Stimulated activated CD4-positive, alpha-beta T cell treated with anti-CD3 and anti-CD28 coated beads, Interleukin-1b, Interleukin-23, amount 100 ng/mL, for 4 hours (primary cell): ENCODE data around the gene UQCRC1.

Source experiments
- DNase-seq, 2 donors: peaks; one replicate each; pipeline ENCODE4 v3.0.0-alpha.2; 2020; ENCODE audit warnings: low read depth in 2 of 2

UQCRC1 gene

DNA sequence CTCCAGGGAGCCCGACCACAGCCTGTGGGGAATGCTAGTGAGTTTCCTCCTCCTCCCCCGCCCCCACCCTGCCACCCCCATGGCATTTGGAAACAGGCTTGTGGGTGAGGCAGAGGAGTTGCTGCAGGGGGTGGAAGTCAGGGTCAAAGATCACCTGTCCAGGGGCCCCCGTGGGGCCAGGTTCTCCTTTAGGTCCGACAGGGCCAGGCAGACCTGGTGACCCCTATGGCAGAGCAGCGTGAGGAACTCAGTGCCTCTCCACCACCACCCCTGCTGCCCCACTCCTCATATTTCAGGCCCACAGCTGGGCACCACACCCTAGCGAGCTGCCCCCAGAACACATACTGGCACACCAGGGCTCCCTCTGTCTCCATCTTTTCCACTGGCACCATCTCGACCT lies 36.9 kb downstream of the UQCRC1 start:
- DNase-seq = no peak

DNA sequence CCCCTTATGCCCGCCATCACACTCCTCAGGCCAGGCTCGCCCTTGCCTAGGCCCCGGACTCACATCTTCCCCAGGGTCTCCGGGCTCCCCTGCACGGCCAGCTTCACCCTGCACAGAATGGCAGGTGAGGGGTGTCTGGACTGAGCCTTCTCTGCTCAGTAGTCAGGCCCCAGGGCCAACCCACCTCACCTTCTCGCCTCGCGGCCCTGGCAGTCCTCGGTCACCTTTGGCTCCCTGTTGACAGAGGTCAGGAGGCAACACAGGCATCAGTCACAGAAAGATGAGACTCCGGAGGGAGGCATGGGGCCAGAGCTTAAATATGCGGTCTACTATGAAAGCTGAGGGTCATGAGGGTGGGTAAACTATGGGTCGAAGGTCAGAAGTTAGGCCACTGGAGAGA lies 37.5 kb downstream of the UQCRC1 start:
- DNase-seq = no peak

DNA sequence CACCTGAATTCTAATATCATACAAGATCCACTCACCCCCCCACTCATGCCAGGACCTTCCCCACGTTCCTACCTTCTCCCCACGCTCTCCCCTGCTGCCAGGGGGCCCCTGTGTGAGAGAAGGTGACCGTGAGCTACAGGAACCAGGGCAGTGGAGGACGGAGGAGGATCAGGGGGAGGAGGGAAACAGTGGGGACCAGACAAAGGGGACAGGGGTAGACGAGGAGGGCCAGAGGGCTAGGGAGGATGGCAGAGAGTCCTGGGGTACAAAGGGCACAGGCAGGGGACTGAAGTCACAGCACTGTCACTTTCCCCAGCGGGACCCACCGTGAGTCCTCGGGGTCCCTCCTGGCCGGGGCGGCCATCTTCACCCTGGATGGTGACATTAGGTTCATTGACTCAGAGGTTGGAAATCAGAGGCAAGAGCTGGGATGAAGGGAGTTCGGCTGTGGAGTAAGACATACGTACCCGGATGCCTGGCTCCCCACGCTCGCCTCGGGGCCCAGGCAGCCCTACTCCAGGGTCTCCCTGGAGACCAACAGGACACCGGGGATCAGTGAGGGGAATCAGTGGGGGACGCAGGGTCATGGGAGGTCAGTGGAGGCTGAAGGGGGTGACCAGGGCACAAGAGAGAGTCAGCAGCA lies 39.5 kb downstream of the UQCRC1 start:
- DNase-seq = no peak

DNA sequence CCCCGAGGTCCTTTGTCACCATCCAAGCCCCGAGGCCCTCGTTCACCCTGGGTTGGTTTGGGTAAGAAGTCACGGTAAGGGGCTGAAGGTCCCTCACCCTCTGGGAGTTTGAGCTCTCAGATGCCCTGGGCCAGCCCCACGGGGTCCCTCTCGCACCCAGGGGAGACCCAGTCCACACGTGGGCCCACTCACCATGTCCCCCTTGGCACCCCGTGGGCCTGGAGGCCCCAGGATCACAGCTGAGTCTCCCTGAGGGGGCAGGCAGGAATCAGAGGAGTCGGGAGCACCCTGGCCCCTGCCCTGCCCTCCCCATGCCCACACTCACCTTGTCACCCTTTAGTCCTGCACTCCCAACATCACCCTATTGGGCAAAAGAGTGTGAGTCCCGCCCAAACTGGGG lies 40.0 kb downstream of the UQCRC1 start:
- DNase-seq = no peak

DNA sequence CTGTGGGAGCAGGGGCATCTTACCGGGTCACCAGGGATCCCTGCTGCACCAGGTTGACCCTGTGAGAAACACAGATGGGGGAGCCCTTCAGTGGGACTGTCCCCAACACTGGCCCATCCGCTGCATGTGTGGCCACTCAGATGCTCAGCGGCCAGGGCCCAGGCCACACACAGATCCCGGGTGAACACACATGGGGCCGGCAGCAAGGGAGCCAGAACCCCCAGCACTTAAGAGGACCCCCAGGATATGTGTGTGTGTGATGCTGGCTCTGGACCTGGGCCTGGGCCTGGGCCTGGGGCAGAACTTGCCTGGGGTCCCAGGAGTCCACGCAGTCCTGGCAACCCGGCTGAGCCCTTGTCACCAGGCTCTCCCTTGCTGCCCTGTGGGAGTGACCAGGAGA lies 41.0 kb downstream of the UQCRC1 start:
- no peak for DNase-seq

DNA sequence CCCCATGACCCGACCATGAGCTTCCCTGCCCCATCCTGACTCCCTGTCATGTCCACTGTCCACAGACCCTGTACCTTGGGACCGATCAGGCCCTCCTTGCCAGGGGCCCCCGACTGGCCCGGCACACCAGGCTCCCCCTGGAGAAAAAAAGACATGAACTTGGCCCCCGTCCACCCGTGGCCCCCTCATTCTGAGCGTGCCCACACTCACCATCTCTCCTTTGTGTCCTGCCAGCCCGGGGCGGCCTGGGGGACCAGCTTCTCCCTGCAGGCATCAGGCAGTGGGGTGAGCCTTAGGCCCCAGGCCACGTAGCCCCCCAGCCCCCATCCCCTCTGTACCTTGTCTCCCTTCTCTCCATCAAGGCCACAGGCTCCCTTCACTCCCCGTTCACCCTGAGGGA lies 41.9 kb downstream of the UQCRC1 start:
- DNase-seq = no peak

DNA sequence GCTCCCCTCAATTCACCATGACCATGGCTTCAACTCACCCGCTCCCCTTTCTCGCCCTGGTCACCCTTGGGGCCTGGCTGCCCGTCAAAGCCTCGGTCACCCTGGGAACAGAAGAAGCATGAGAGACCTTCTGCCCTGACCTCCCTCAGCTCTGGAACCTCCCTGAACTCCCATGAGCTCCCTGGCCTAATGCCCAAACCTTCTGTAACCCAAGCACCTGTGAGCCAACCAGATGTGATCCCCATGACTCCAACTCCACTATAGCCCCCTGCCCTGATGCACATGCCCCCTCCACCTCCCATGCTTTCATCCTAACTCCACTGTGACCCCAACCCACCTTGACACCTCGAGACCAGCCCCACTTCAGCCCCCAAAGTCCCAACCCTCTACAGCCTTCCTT lies 42.4 kb downstream of the UQCRC1 start:
- DNase-seq = no peak

DNA sequence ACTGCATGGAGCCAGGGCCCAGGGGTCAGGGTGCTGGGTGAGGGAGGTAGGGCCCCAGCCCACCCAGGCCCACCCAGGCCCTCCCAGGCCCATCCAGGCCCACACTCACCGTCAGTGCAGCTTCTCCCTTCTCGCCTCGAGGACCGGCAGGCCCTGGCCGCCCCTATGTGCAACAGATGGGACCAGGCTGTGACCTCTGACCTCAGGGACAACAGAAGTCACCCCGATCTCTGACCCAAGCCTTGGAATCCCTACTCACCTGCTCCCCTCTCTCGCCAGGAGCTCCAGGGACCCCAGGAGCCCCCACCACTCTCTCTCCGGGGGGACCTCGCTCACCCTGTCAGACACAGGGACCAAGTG lies 43.1 kb downstream of the UQCRC1 start:
- no peak for DNase-seq

DNA sequence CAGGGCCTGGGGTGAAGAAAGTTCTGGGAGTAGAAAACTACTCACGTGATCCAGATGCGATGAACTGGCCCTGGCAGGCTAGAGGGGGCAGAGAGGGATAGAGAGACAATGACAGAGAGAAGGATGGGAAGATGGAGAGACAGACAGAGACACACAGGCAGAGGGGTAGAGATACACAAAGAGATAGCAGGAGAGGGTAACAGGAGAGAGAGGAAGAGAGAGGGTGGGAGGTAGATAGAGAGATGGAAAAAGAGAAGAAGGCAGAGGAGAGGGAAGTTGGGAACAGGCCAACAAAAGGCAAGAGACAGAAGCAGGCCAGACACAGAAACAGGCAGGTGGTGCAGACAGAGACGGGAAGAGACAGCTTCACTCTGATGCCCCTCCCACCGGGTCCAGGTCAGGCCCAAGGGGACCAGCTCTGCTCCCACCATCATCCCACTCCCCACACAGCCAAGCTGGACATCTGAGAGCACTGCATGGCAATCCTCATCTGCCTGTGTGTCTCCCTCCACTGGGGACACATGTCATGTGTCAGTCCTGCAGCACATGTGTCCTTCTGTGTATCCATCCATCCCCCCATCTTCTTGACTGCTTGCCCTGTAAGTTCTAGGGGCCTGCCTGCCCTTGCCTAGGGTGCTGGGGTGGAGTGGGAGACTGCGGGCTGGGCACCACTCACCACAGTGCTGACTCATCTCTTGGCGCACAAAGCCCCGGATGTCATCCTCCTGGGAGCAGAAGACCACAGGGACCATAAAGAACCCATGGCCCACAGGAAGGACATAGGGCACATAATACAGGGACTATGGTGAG lies 43.6 kb downstream of the UQCRC1 start:
- no peak for DNase-seq

DNA sequence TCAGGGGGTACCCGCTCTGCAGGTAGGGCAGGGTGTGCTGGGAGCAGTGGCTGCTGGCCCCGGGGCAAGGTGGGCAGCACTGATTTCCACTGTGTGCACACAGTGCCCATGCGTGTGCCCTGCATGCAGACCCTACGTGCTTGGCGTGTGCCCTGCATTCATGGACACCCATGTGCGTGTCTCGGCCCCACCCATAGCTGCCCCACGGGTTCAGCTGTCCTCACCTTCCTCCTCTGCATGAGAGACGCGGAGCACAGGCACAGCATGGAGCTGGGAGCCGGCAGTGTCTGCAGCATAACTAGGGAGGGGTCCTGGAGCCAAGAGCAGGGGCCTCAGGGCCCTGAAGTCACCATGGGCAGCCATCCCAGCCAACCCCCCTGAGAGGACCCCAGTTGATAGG lies 44.3 kb downstream of the UQCRC1 start:
- no peak for DNase-seq

DNA sequence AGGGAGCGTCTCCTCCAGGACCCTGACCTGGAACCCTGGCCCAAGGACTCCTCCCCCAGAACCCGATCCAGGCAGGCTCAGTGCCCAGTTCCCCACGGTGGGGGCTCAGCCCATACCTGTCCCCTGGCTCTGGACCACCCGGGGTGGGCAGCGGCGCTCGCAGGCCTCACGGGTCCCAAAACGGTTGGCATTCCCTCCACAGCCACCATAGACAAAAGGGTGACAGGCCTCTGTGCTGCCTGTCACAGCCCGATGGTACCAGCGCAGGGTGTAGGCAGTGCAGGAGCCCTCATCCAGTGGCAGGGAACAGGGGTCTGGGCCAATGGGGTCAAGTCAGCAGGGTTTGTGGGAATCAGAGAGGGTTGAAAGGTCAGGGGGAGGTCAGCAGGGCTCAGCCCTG lies 44.8 kb downstream of the UQCRC1 start:
- DNase-seq = no peak

DNA sequence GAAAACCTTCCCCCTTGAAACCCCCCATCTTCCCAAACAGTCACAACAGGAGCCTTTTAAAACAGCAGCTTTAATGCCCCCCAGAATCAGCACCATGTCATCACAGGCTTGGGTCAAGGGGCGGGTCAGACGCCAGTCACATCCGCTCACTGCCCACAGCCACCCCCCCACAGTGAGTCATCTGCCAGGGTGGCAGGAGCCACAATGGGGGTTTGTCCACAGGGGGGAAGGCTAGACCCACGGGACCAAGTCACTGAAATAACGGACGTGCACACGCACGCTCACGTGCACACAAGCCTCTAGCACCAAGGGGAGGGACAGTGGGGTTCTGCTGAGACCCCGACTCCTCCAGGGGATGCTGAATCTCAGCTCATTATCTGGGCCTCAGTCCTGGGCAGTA lies 45.4 kb downstream of the UQCRC1 start:
- DNase-seq = no peak

DNA sequence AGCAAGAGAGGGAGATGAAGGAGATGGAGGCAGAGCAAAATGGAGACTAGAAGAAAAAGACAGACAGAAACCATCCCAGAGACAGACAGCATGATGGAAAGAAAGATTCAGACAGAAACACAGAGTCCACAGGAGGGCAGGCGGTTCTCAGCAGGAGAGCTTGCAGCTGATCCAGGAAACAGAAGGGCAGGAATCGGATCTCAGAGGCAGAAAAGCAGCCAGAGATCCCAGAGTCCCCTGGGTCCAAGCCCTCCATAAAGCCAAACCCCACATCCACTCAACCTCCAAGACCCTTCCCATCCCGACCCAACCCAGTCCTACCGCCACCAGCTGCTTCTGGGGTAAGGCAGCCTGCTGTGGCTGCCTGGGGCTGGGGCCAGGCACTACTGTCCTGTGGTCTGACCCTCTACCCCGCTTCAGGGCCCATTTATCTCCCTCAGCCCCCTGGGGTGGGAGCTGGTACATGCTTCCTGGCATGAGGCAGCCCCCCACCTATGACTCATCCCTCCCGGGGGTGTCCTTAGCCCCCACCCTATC lies 46.0 kb downstream of the UQCRC1 start, which contains the start of gene UCN2:
UCN2 (minus strand) TSS at position 400 of the 537 bp plus-strand sequence. CDS start 657 bp downstream, outside the sequence.
- DNase-seq = no peak

DNA sequence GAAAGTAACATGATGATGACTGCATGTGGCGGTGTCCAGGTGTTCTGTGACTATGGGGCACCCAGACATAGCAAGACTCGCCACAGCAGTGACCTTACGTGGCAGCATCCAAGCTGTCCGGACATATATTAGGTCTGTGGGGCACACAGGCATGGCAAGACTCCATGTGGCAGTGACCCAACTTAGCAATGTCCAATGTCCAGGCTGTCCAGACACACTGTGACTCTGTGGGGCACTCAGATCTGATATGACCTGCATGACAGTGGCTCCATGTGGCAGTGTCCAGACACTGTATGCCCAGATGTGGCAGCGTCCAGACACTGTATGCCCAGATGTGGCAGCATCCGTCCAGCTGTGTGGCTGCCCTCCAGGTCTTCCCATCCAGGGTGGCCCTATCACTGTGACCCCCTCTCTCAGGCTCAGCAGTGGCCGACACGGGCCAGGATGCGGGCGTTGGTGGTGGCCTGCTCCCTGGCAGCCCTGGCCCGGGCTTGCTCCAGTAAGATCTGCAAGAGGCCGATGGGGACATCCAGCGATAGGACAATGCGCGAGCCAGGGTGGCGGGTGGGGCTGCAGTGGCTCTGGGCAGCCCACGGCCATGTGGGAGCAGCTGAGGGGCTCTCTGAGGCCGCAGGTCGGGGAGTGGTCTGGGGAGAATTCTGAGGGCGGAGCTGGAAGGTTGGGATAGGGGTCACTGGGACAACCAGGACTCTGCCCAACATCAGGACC lies 46.9 kb downstream of the UQCRC1 start:
- DNase-seq = no peak

DNA sequence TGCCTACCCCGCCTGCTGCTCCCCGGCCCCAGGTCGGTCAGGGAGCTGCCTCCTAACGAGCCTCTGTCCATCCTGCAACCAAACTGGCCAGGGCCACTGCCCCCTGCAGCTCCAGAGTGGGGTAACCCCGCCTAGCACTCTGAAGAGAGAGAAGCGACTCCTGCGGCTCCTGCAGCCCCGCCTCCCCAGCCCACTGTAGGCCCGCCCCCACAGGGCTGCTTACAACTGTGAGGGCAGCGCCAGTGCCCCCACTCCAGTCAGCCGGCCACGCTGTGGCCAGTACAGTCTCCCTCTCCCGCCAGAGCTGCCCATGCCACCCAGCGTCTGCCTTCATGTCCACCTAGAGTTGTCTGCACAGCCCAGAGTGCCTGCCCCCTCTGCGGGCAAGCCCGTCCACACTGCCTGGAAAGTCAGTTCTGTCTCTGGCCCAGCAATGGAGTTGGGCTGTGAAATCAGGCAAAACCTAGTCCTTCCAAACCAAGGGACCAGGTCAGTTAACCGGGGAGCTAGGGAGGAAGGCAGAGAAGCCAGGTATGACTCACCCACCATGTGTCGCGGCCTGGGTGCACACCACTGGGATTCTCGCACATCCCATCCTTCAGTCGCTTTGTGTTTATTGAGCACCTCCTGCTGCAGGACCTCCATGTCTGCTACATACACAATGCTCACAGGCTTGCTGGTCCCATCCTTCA lies 48.3 kb downstream of the UQCRC1 start:
- no peak for DNase-seq

DNA sequence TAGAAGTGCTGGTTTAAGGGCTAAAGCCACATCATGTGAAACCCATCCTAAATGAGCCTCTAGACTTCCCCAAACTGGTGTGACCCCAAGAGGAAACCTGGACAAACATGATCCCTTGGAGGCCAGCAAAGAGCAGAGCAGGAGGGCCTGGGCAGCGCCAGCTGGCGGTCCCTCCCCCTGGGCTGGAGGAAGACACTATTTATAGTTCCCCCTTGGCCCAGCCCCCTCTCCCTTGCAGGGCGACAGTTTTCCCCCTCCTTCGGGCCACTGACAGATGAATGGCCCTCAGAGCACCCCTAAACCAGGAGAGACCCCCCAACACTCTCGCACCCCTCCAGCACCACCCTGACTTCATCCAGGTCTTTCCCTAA lies 48.8 kb downstream of the UQCRC1 start:
- no peak for DNase-seq

DNA sequence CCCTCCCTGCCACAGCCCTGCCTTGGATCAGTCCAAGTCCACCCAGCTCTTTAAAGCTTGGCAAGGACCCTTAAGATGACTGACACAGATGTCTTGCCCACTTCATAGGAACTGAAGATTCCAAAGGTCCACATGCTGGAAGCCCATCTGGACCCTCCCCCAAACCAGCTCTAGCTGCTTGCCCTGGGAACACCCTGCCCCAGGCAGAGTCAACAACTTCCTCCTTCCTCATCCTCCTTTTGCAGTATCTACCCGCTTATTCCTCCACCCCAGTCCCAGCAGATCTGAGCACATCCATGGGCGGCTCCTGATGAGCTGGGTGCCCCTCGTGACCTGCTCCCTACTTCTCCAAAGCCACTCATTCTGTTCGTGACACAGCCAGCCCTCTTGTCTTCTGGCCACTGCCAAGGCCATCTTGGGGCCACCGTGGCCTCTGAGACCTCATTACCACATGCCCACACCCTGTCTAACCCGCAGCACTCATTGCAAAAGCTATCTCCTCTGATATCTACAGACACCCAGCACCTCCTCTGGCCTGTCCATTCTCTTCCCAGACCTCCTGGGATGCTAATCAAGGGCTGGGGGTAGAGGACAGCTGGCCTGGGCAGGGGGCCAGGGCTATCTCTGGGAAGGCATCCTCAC lies 50.8 kb downstream of the UQCRC1 start:
- DNase-seq = no peak

DNA sequence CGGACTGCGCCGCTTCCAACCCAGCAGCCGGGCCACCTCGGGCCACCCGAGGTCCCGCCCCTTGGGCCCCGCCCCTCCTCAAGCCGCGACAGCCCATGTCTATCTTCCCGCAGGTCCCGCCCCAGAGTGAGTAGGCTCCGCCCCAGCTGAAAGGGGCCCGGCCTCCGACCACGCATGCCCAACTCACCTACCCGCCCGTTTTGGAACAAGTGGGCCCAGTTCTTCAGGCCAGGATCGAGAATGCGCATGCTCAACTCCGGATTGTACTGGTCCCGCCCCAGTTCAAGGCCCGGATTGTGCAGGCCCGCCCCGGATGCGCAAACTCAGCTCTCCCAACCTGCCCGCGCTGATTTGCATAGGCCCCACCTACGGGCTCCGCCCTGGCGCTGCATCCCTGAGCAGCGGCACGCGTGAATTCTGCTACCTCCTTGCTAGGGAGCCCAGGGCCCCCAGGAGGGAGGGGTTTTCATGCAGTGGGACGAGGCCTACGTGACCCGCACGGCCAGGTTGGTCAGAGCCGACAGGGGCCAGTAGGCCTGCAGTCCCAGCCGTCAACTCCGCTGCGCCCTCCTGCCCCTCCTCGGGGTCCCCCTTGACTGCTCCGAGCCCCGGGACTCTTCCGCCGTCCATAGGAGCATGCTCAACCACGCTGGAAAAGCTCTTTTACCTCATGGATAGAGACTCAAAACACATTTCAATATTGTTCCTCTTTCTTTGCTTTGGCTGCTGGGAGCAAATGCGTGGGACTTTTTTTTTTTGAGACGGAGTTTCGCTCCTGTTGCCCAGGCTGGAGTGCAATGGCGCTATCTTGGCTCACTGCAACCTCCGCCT lies 52.4 kb downstream of the UQCRC1 start, which contains the start of gene PFKFB4:
PFKFB4 (minus strand) TSS at position 8 of the 831 bp plus-strand sequence. CDS start 26 bp downstream, outside the sequence.
- DNase-seq = peak; percentile 99

DNA sequence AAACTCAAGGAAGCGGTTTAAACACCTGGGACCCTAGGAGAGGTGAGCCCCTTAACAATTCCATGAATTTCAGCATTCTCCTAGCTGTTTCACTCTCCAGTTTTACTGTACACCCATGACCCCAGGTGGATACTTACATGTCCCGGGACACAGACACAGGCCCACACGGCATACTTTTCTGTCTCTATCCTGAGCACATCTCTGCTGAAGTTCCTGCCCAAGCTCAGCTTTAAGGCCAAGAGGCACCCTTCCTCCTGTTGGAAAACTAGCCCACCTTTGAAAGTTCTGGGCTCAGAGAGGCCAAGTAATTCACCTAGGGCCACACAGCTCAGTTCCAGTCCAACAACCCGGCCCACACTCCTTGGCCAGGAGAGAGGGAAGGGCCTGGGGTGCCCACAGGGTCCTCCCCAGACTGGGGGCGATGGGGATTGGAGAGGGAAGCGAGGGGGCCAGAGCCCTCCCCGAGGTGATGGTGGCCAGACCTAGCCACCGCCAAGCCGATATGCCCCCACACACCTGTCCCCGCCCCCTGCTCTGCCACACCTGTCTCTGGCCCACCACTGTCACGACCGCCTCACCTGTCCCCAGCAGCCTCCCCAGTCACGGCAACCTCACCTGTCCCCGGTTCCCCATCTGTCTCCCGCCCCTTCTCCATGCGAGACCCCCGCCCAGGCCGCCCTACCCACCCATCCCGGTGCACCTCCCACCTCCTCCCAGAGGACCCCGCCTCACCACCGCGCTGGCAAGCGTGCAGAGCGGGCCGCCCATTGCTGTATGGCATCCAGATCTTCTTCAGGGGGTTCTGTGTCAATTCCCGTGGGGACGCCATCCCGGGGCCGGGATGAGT lies 53.3 kb downstream of the UQCRC1 start:
- no peak for DNase-seq
